ENCODE measurements around the gene IRAK1BP1. TPM values are rescaled to one million over a fixed set of nuclear protein-coding genes. Genes with fewer than 3 reads are reported as not detected.

IRAK1BP1 gene
- total RNA-seq, 4 donors from 2014 or later: 3.1 to 5.4 (median 4.0) TPM

DNA sequence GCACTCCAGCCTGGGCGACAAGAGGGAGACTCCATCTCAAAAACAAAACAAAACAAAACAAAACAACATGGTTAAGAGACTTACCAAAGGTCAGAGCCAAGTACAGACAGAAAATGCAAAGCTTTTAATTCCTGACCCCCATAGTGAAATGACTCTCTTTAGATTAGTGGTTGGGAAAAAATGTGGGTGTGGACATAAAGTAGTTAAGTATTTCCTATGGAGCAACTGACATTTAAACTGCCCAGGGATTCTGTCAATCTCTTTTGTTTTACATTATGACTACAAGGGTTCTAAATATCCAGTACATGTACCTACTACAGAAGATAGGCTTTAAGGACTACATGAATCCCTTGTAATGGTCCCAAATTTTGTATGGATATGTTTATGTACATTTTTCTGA is 75.1 kb downstream of the IRAK1BP1 start:
- Histone ChIP-seq H3K27ac (replicated peaks in 1 of 4) (no peak overlapping the region), H3K36me3 (peaks cover 37 to 73% (median 55%) of the 10 kb centered on the region in 4 donors), H3K9me3 (no peaks in the 10 kb centered on the region), H3K4me1 (no peaks in the 10 kb centered on the region), H3K27me3 (no peaks in the 10 kb centered on the region), H3K4me3 (no peak overlapping the region)
- intact Hi-C loops (cut with DNase I): no loop called here
- DNase-seq (ENCODE audit: extremely low spot score): no peak
- TF ChIP-seq POLR2A (IDR thresholded peaks at IDR 0.05; ENCODE audit: low read depth) (no peak), POLR2AphosphoS5 (IDR thresholded peaks at IDR 0.05) (no peak)
- TF ChIP-seq, protein P1, sequence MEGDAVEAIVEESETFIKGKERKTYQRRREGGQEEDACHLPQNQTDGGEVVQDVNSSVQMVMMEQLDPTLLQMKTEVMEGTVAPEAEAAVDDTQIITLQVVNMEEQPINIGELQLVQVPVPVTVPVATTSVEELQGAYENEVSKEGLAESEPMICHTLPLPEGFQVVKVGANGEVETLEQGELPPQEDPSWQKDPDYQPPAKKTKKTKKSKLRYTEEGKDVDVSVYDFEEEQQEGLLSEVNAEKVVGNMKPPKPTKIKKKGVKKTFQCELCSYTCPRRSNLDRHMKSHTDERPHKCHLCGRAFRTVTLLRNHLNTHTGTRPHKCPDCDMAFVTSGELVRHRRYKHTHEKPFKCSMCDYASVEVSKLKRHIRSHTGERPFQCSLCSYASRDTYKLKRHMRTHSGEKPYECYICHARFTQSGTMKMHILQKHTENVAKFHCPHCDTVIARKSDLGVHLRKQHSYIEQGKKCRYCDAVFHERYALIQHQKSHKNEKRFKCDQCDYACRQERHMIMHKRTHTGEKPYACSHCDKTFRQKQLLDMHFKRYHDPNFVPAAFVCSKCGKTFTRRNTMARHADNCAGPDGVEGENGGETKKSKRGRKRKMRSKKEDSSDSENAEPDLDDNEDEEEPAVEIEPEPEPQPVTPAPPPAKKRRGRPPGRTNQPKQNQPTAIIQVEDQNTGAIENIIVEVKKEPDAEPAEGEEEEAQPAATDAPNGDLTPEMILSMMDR (IDR thresholded peaks at IDR 0.05): no peak
- WGBS: 94% methylated on average over 1 of the region's 1 CpG

DNA sequence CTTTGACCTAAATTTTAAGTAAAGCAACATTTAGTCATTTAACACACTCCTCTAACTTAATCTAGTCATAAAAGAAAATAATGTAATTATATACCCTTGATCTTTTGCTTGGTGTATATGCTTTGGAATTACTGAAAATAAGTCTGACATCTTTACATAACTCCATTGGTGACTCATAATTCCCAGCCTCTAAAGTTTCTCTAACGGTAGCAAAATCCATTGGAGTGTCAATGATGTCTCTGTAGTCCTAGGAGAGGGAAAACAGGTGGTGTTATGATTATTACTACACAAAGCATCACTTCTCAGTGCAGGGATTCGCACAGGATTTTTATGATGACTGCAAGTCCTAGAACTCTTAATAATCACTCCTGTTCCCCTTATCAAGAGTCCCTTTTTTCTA is 80.2 kb downstream of the IRAK1BP1 start:
- Histone ChIP-seq H3K9me3 (peaks cover 0 to 13% (median 10%) of the 10 kb centered on the region in 4 donors), H3K4me3 (no peak overlapping the region), H3K4me1 (no peaks in the 10 kb centered on the region), H3K27me3 (no peaks in the 10 kb centered on the region), H3K27ac (replicated peaks in 1 of 4) (no peak overlapping the region), H3K36me3 (peaks cover 37 to 96% (median 71%) of the 10 kb centered on the region in 4 donors)
- 69% methylated on average over 2 of the region's 2 CpGs for WGBS
- DNase-seq (ENCODE audit: extremely low spot score): no peak
- TF ChIP-seq POLR2AphosphoS5 (IDR thresholded peaks at IDR 0.05) (no peak), POLR2A (IDR thresholded peaks at IDR 0.05; ENCODE audit: low read depth) (no peak), EP300 (IDR thresholded peaks at IDR 0.05) (no peak)
- TF ChIP-seq, protein P1 (IDR thresholded peaks at IDR 0.05): no peak
- intact Hi-C loops (cut with DNase I): loop anchor here (5.0 kb wide), 1 partner anchor 35 kb away; no protein-coding TSS in a partner anchor

DNA sequence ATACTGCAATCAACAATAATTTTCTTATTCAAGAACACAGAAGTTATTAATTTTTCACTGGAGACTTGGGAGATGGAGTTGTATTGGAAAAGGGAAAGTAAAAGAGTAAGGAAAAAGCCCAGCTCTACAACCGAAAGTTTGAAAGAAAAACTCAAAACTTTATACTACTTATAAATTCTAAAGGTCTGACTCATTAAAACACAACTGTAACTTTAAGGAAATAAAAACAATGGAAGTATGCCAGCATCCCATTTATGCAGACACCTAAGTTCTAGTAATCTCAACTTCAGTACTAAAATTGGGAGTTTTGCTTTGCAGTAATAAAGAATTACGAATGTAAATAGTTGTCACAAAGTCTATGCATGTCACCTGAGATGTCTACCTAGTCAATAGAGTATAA is 80.6 kb downstream of the IRAK1BP1 start:
- 87% methylated on average over 2 of the region's 2 CpGs for whole genome bisulfite sequencing
- TF ChIP-seq POLR2A (IDR thresholded peaks at IDR 0.05; ENCODE audit: low read depth): no peak
- TF ChIP-seq POLR2AphosphoS5 (IDR thresholded peaks at IDR 0.05): no peak
- no peak for TF ChIP-seq EP300 (IDR thresholded peaks at IDR 0.05)
- TF ChIP-seq, protein P1 (IDR thresholded peaks at IDR 0.05): no peak
- peaks cover 37 to 98% (median 70%) of the 10 kb centered on the region in 4 donors for H3K36me3 ChIP-seq

DNA sequence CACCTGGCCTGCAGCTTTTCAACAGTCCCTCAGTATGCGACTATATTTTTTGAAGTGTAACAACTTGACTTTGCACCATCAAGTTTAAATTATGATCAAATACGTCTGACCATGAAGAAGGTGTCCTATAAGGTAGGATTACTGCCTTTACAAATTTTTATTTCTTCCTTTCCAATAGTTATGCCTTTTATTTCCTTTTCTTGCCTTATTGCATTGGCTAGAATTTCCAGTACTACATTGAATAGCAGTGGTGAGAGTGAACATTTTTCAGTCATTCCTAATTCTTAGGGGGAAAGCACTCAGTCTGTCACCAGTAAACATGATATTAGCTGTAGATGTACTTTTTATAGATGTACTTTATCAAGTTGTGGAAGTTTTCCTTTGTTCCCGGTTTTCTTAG is 81.4 kb downstream of the IRAK1BP1 start:
- Histone ChIP-seq H3K36me3 (peaks cover 45 to 98% (median 76%) of the 10 kb centered on the region in 4 donors), H3K9me3 (peaks cover 0 to 13% (median 10%) of the 10 kb centered on the region in 4 donors), H3K4me1 (no peaks in the 10 kb centered on the region), H3K27me3 (no peaks in the 10 kb centered on the region), H3K4me3 (no peak overlapping the region), H3K27ac (replicated peaks in 1 of 4) (no peak overlapping the region)
- TF ChIP-seq POLR2A (IDR thresholded peaks at IDR 0.05; ENCODE audit: low read depth) (no peak), EP300 (IDR thresholded peaks at IDR 0.05) (no peak), POLR2AphosphoS5 (IDR thresholded peaks at IDR 0.05) (no peak)
- TF ChIP-seq, protein P1 (IDR thresholded peaks at IDR 0.05): no peak
- DNase-seq (ENCODE audit: extremely low spot score): no peak
- intact Hi-C loops (cut with DNase I): loop anchor here (5.0 kb wide), 1 partner anchor 34 kb away; no protein-coding TSS in a partner anchor
- 95% methylated on average over 3 of the region's 3 CpGs for WGBS

More for the DNA sequence above, 80.6 kb downstream of the IRAK1BP1 start:
- H3K4me3 ChIP-seq: no peak overlapping the region
- H3K27me3 ChIP-seq: no peaks in the 10 kb centered on the region
- DNase-seq (ENCODE audit: extremely low spot score): no peak
- H3K4me1 ChIP-seq: no peaks in the 10 kb centered on the region
- H3K27ac ChIP-seq (replicated peaks in 1 of 4): no peak overlapping the region
- peaks cover 0 to 13% (median 10%) of the 10 kb centered on the region in 4 donors for H3K9me3 ChIP-seq
- intact Hi-C loops (cut with DNase I): loop anchor here (5.0 kb wide), 1 partner anchor 34 kb away; no protein-coding TSS in a partner anchor

DNA sequence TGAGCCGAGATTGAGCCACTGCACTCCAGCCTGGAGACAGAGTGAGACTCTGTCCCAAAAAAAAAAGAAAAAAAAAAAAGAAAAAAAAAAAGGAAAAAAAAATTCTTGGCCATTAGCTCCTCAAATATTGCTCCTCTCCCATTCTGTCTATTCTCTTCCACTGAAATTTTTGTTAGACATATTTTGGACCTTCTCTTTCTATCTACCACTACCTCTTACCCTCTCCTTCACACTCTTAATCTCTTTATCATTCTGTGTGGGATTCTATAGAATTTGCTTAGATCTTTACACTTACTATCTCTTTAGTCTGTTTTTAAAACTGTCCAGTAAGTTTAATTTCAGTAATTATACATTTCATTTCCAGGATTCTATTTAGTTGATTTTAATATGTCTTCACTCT is 85.0 kb downstream of the IRAK1BP1 start:
- H3K27me3 ChIP-seq: no peaks in the 10 kb centered on the region
- peaks cover 36 to 93% (median 66%) of the 10 kb centered on the region in 4 donors for H3K36me3 ChIP-seq
- TF ChIP-seq EP300 (IDR thresholded peaks at IDR 0.05): no peak
- TF ChIP-seq POLR2A (IDR thresholded peaks at IDR 0.05; ENCODE audit: low read depth): no peak
- no peak for TF ChIP-seq POLR2AphosphoS5 (IDR thresholded peaks at IDR 0.05)
- TF ChIP-seq, protein P1 (IDR thresholded peaks at IDR 0.05): no peak
- no peak overlapping the region for H3K4me3 ChIP-seq
- 94% methylated on average over 1 of the region's 1 CpG for WGBS
- no peaks in the 10 kb centered on the region for H3K4me1 ChIP-seq
- H3K27ac ChIP-seq (replicated peaks in 1 of 4): no peak overlapping the region
- DNase-seq (ENCODE audit: extremely low spot score): no peak
- peaks cover 0 to 13% (median 10%) of the 10 kb centered on the region in 4 donors for H3K9me3 ChIP-seq
- intact Hi-C loops (cut with DNase I): no loop called here
